DOHH2 (cell line): ENCODE data around the gene MRPL51.

Experiments
- CTCF ChIP-seq: fragments of 200-600 bp; sonication (generic); IDR thresholded peaks from one replicate; pipeline ENCODE4 v1.5.1; 2014; ENCODE audit warnings: antibody characterized with exemption, mild to moderate bottlenecking, low read depth, low read length; ENCODE audit not compliant: poor library complexity, severe bottlenecking
- EZH2phosphoT487 ChIP-seq: fragments of 200-600 bp; sonication (generic); IDR thresholded peaks from 2 replicates; pipeline ENCODE4 v1.6.1; 2017; ENCODE audit warnings: borderline replicate concordance, mild to moderate bottlenecking, antibody characterized with exemption, low read length, moderate library complexity, mixed read lengths

DNA sequence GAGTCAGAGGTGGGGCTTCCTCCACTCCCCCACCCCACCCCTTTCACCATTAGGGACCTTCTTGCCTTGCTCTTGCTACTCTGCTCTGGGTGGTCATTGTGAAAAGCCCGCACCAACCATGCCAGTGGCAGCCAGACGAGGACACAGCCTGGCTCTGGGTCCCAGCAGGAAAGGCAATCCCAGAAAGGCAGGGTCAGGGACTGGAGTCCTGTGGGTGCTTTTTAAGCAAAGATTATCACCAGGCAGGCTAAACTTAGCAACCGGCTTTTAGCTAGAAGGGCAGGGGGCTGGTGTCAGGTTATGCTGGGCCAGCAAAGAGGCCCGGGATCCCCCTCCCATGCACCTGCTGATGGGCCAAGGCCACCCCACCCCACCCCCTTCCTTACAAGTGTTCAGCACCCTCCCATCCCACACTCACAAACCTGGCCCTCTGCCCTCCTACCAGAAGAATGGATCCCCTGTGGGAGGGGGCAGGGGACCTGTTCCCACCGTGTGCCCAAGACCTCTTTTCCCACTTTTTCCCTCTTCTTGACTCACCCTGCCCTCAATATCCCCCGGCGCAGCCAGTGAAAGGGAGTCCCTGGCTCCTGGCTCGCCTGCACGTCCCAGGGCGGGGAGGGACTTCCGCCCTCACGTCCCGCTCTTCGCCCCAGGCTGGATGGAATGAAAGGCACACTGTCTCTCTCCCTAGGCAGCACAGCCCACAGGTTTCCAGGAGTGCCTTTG lies 40.0 kb upstream of the MRPL51 start:
- no peak for TF ChIP-seq CTCF
- TF ChIP-seq EZH2phosphoT487: no peak
